Panc1 (cell line): ENCODE results near the gene ZNF804B.

Source experiments
- CTCF ChIP-seq: fragments of 450-650 bp; IDR thresholded peaks from 2 replicates; pipeline ENCODE4 v1.5.1; 2017; ENCODE audit warnings: mild to moderate bottlenecking
- POLR2AphosphoS5 ChIP-seq: IDR thresholded peaks from 2 replicates; pipeline ENCODE4 v1.6.1; 2012; ENCODE audit warnings: mild to moderate bottlenecking, low read depth, low read length, moderate library complexity
- REST ChIP-seq, 2 experiments: IDR thresholded peaks; 2 replicates each; pipeline ENCODE4 v1.6.1; 2011 to 2012; ENCODE audit warnings: low read depth in 2 of 2, control low read depth in 1 of 2, low read length in 1 of 2, mild to moderate bottlenecking in 1 of 2, moderate library complexity in 1 of 2; ENCODE audit not compliant: insufficient read depth in 1 of 2
- SIN3A ChIP-seq: IDR thresholded peaks from 2 replicates; pipeline ENCODE4 v1.6.1; 2012; ENCODE audit warnings: low read depth, mild to moderate bottlenecking, low read length, moderate library complexity, borderline replicate concordance; ENCODE audit not compliant: insufficient read depth

GRCh38 chr7:88964418-88964817 lies 204.9 kb downstream of the ZNF804B start:
- TF ChIP-seq CTCF, result no peak
- no peak for TF ChIP-seq POLR2AphosphoS5
- no peak for TF ChIP-seq SIN3A
- no peak for TF ChIP-seq REST (IDR thresholded peaks at IDR 0.05; ENCODE audit: insufficient read depth in 1 of 2, low read depth in 2 of 2, low read length in 1 of 2)
